ENCODE measurements around the gene LIPT2. TPM values are rescaled to one million over a fixed set of nuclear protein-coding genes. Genes with fewer than 3 reads are reported as not detected.

Gene LIPT2
- total RNA-seq, 4 donors from 2014 or later: 5.0 to 19.5 (median 7.3) TPM

- intact Hi-C loops (cut with DNase I; ENCODE audit: low total_unique reads): no loop called here
- Histone ChIP-seq H3K4me1 (no peaks in the 10 kb centered on the region), H3K27me3 (no peaks in the 10 kb centered on the region), H3K36me3 (no peaks in the 10 kb centered on the region), H3K27ac (no peak overlapping the region), H3K9me3 (no peaks in the 10 kb centered on the region), H3K4me3 (no peak overlapping the region)
- TF ChIP-seq CTCF (IDR thresholded peaks at IDR 0.05) (no peak), POLR2A (IDR thresholded peaks at IDR 0.05) (no peak)
- no peak for DNase-seq
These were observed 10.7 kb upstream of the LIPT2 start for GRCh38 chr11:74504100-74504691.

- DNase-seq: no peak
- no peaks in the 10 kb centered on the region for H3K27me3 ChIP-seq
- no peak for TF ChIP-seq CTCF (IDR thresholded peaks at IDR 0.05)
- no peak for TF ChIP-seq POLR2A (IDR thresholded peaks at IDR 0.05)
- no peaks in the 10 kb centered on the region for H3K4me1 ChIP-seq
- no peaks in the 10 kb centered on the region for H3K36me3 ChIP-seq
- H3K4me3 ChIP-seq: no peak overlapping the region
- no peak overlapping the region for H3K27ac ChIP-seq
- no peaks in the 10 kb centered on the region for H3K9me3 ChIP-seq
- intact Hi-C loops (cut with DNase I; ENCODE audit: low total_unique reads): no loop called here
These were observed 1.4 kb upstream of the LIPT2 start for GRCh38 chr11:74494916-74495315.

GRCh38 chr11:74493791-74494630 is 487 bp upstream of the LIPT2 start:
- no peaks in the 10 kb centered on the region for H3K4me1 ChIP-seq
- no peaks in the 10 kb centered on the region for H3K9me3 ChIP-seq
- no peak for DNase-seq
- no peaks in the 10 kb centered on the region for H3K36me3 ChIP-seq
- no peaks in the 10 kb centered on the region for H3K27me3 ChIP-seq
- TF ChIP-seq CTCF (IDR thresholded peaks at IDR 0.05) (no peak), POLR2A (IDR thresholded peaks at IDR 0.05) (no peak)
- H3K4me3 ChIP-seq: peak overlapping the region; percentile 69 to 91
- peak overlapping the region; percentile 97 to 100 for H3K27ac ChIP-seq
- intact Hi-C loops (cut with DNase I; ENCODE audit: low total_unique reads): no loop called here

- Histone ChIP-seq H3K27ac (no peak overlapping the region), H3K4me3 (no peak overlapping the region), H3K4me1 (no peaks in the 10 kb centered on the region), H3K36me3 (no peaks in the 10 kb centered on the region), H3K27me3 (no peaks in the 10 kb centered on the region), H3K9me3 (no peaks in the 10 kb centered on the region)
- TF ChIP-seq CTCF (IDR thresholded peaks at IDR 0.05) (no peak), POLR2A (IDR thresholded peaks at IDR 0.05) (no peak)
- intact Hi-C loops (cut with DNase I; ENCODE audit: low total_unique reads): no loop called here
- no peak for DNase-seq
These were observed 1.4 kb downstream of the LIPT2 start for GRCh38 chr11:74492084-74492483.

- Histone ChIP-seq H3K4me3 (no peak overlapping the region), H3K36me3 (no peaks in the 10 kb centered on the region), H3K27ac (no peak overlapping the region), H3K27me3 (no peaks in the 10 kb centered on the region), H3K4me1 (no peaks in the 10 kb centered on the region), H3K9me3 (no peaks in the 10 kb centered on the region)
- DNase-seq: no peak
- intact Hi-C loops (cut with DNase I; ENCODE audit: low total_unique reads): no loop called here
- TF ChIP-seq CTCF (IDR thresholded peaks at IDR 0.05) (no peak), POLR2A (IDR thresholded peaks at IDR 0.05) (no peak)
These were observed 2.6 kb downstream of the LIPT2 start for GRCh38 chr11:74490941-74491340.

Measured in uterus (tissue), 4 donors.